Epithelial cell of esophagus (primary cell): ENCODE data around the gene SLC39A10.

Source experiments
- DNase-seq: peaks from one replicate; pipeline ENCODE4 v3.0.0; 2010; ENCODE audit warnings: low read depth
- H3K4me3 ChIP-seq: 2 replicates; pipeline ENCODE4 v1.5.1; 2011; ENCODE audit warnings: mild to moderate bottlenecking, low read length, control low read depth
- CTCF ChIP-seq: IDR thresholded peaks from 2 replicates; pipeline ENCODE4 v1.5.1; 2011; ENCODE audit warnings: low read depth, mild to moderate bottlenecking, low read length, control low read depth, inconsistent platforms; ENCODE audit not compliant: insufficient read depth; ENCODE audit errors: missing control alignments

SLC39A10 gene

GRCh38 chr2:195758846-195759245 is 101.8 kb downstream of the SLC39A10 start:
- DNase-seq = no peak

GRCh38 chr2:195759877-195760276 is 102.9 kb downstream of the SLC39A10 start:
- no peak for DNase-seq

More at GRCh38 chr2:195758846-195759245, 101.8 kb downstream of the SLC39A10 start:
- H3K4me3 ChIP-seq = no peak overlapping the region
- no peak for TF ChIP-seq CTCF

GRCh38 chr2:195763866-195764265 is 106.8 kb downstream of the SLC39A10 start:
- no peak for DNase-seq
- H3K4me3 ChIP-seq = no peak overlapping the region
- no peak for TF ChIP-seq CTCF

More at GRCh38 chr2:195759877-195760276, 102.9 kb downstream of the SLC39A10 start:
- H3K4me3 ChIP-seq = no peak overlapping the region
- TF ChIP-seq CTCF = no peak

- no peak for DNase-seq
- no peak overlapping the region for H3K4me3 ChIP-seq
- TF ChIP-seq CTCF = no peak
Measured at GRCh38 chr2:195766691-195767090, 109.7 kb downstream of the SLC39A10 start.

- no peak for DNase-seq
- no peak for TF ChIP-seq CTCF
- no peak overlapping the region for H3K4me3 ChIP-seq
Measured at GRCh38 chr2:195768431-195768830, 111.4 kb downstream of the SLC39A10 start.

GRCh38 chr2:195769975-195770374 is 112.9 kb downstream of the SLC39A10 start:
- no peak for TF ChIP-seq CTCF
- no peak overlapping the region for H3K4me3 ChIP-seq
- DNase-seq = peak; percentile 64

- DNase-seq = peak; percentile 12
- H3K4me3 ChIP-seq = no peak overlapping the region
- no peak for TF ChIP-seq CTCF
Measured at GRCh38 chr2:195779491-195779890, 122.5 kb downstream of the SLC39A10 start.
